GM19452 (cell line): Measurements from ENCODE around the gene GPR151.
"Not testable (repeated sequence)": the region's sequence is repeated elsewhere in the genome, so short reads cannot be mapped to it uniquely, and the experiment has no call there.

Source experiments
- ATAC-seq: cut with Tn5 transposase; IDR thresholded peaks from one replicate; pipeline ENCODE4 v1.9.1; 2021; ENCODE audit not compliant: unreplicated experiment

Gene GPR151

GRCh38 chr5:146516151-146516475 is at the start of gene GPR151:
GPR151 (minus strand) TSS chr5:146516190; CDS start chr5:146516113, 77 bp downstream.
- no peak for ATAC-seq

DNA sequence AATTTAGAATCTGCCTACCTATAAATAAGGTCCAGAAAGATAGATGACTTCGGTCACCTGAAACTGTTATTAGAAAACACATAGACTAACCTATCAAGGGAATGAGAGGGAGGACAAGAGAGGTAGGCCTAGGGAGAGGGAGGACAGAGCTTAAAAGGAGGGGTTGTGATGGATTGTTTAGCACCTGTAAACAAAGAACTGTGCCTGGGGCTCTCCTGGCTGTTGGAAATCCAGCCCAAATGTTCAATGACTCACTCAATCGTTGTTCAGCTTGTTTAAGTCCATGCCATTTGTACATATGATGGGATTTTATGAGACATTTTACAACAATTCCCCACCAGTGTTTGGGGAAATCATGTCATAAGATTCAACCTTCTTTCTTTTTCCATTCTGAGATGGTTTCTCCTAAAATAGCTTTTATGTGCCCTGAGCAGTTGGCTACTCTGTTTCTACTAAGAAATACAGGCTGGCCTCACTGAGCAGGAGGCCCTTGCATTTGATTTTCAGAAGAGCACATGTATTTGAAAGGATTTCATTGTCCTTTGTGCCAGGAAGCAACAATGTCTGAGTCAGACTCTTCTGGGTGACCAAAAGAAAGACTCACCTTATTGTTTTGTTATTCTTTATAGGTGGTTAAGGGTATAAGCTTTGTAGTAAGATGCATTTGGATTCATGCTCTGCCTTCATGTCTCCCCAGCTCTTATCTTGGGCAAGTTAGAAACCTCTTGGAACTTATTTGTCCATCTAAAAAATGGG is 48.2 kb upstream of the GPR151 start:
- no peak for ATAC-seq

GRCh38 chr5:146562461-146562860 is 46.5 kb upstream of the GPR151 start:
- no peak for ATAC-seq

GRCh38 chr5:146561711-146562110 is 45.7 kb upstream of the GPR151 start:
- ATAC-seq: no peak

DNA sequence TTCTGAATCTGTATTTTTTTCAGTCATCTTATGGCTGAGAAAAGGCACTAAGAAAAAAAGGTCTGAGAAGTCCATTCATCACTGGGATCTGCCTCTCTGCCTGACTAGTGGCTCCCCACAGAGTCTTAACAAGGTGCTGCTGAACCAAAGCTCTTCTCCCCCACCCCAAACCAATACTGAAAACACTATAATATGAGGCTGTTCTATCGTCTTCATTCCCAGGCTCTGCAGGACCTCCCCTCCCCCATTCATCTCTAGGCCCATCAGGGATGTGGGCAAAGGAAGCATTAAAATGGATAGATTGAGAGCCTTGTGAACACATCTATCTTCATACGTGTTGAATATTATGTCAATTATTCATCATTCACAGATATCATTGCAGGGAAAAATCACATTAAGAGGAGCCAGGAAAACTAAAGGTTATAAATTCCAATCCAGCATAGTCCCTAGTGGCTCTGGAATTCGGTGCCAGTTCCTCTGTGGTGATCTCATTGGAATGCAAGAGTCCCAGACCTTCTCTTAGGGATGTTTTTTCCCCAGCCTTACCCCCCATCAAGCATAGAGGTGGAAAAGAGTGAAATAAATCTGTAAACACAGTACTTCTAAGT is 44.3 kb upstream of the GPR151 start:
- no peak for ATAC-seq

DNA sequence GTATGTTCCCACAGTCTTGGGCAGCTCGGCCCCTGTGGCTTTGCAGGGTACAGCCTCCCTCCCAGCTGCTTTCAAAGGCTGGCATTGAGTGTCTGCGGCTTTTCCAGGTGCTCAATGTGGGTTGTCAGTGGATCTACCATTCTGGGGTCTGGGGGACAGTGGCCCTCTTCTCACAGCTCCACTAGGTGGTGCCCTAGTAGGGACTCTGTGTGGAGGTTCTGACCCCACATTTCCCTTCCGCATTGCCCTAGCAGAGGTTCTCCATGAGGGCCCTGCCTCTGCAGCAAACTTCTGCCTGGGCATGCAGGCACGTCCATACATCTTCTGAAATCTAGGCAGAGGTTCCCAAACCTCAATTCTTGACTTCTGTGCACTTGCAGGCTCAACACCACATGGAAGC is 40.9 kb upstream of the GPR151 start:
- not testable (repeated sequence) for ATAC-seq

- no peak for ATAC-seq
Measured at GRCh38 chr5:146553446-146553845, 37.5 kb upstream of the GPR151 start.

DNA sequence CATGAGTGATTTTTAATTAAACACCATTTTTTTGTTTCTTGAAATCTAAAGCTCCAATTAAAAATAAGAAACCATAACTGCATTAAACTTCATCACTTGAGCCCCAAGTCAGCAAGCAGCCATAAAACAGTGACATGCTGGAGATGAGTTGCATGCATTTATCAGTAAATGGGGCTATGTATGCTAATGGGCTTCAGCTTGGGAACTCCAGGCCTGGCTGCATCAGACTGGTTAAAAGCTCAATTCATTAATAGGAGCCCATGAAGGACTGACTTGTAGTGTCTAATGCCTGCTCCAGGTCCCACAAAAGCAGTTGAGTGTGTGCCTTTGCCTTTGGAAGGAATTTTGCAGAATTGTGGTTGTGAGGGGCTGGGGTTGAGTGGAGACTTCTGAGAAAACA is 33.6 kb upstream of the GPR151 start:
- ATAC-seq: no peak

GRCh38 chr5:146548781-146549449 is 32.9 kb upstream of the GPR151 start:
- ATAC-seq: no peak

DNA sequence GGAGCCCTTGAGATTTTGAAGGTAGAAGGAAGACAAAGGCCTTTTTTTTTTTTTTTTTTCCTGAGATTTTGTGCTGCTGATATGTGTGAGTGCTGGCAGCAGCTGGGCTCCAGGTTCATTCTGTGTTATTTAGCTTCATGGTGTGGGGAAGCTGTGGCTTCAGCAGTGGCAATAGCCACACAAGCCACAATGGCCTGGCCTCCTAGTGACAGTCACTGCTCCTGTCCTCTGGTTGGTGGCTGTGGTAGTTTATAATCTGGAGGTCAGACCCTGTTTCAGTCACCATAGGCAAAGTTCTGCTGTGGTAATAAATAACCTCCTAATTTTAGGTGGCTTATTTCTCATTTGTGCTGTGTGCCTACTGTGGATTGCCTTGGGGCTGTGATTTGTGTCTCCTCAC is 28.2 kb upstream of the GPR151 start:
- no peak for ATAC-seq

DNA sequence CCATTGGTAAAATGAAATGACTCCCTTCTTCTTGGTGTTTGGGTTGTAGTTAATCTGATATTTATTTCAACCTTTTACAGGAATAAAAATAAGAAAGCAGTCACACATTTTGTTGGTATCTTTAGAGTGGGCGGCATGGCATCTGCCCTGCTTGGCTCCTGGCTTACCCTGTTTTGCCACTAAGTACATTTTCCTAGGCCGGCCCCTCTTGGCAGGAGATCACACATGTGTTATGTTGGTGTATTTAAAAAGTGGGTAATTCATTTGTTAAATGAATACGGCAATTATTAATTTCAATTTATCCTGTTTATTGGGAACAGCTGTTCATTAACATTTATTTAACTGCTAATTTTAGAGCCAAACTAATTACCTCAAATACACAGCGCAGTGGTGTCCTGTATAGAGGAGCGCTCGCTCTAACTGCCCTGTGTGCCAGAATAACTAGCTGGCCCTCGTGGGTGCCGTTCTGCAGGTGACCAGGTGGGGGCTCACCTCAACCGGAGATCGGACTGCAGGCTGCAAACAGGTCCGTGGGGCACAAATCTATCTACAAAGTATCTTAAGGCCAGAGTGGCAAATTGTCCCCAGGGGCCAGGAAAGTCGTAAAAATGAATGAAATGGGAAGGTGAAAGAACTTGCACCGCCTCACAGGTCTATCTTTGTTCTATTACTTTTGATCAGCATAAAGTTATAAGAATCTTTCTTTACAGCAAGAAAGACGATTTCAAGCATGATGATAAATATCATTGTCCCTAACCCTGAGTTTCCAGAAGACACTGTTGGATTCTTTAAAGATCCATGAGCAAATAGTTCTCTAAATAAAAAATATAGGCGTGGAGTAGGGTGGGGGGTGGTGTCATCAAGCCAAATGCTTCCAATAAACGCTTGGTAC is 26.2 kb upstream of the GPR151 start:
- ATAC-seq: peak; percentile 99

DNA sequence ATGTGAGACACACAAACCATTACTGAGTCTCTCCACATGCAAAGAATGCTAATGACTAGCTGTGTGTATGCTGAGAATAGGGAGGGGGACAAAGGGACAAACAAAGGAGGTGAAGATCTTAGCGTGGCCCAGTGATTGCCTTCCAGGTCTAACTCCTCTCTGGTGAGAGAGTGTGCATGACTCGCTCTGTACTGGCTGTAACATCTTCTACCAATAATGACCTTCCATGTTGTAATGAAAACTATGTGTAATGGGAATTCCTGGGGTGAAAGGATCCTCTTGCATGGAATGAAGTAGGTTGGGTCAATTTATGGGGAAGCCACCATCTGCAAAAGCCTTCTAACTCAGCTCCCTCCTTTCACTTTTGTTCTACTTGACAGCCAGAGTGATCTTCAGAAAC is 24.4 kb upstream of the GPR151 start:
- no peak for ATAC-seq

GRCh38 chr5:146539973-146540372 is 24.0 kb upstream of the GPR151 start:
- no peak for ATAC-seq

- no peak for ATAC-seq
Measured at GRCh38 chr5:146538432-146538831, 22.4 kb upstream of the GPR151 start.

DNA sequence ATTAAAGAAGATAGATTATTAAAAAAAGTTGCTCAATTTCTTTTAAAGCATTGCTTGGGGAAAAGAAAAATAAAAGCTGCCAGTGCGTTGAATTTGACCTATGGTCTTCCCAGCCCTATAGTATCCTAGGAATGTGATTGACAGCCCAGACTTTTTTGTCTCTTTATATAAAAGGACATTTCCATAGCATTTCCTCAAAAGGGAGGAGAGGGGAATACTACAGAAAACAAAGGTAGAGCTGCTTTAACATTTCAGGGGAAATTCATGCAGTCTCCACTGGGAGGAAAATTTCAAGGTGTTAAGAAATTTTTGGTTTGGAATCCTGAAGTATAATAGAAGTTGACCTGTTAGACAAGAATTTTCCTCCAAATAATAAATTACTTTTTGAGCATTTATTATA is 17.9 kb upstream of the GPR151 start:
- ATAC-seq: no peak

DNA sequence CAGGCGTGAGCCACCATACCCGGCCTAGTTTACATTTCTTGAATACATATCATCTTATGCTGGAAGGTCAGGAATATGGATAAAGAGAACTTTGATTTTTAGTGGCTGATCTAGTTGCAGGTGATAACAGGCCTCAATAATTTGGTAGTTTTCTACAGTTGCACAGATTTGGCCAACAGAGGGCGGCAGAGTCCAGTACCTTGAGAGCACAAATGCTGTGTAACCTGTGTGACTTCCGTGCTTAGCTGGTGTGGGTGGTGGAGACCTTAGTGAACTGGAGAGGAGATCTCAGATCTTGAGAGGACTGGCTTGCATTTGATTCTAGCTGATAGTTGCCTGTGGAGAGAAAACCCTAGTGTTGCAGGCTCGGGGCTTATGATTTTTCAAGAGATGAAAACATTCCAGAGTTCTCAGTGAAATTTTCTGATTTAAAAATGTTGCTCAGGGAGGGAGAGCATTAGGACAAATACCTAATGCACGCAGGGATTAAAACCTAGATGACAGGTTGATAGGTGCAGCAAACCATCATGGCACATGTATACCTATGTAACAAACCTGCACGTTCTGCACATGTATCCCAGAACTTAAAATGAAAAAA is 17.4 kb upstream of the GPR151 start:
- ATAC-seq: peak; percentile 96

- ATAC-seq: no peak
Measured at GRCh38 chr5:146529984-146530383, 14.0 kb upstream of the GPR151 start.

GRCh38 chr5:146528236-146528635 is 12.2 kb upstream of the GPR151 start:
- ATAC-seq: no peak

- no peak for ATAC-seq
Measured at GRCh38 chr5:146527785-146528184, 11.8 kb upstream of the GPR151 start.

GRCh38 chr5:146523698-146524097 is 7.7 kb upstream of the GPR151 start:
- ATAC-seq: no peak
